ENCODE measurements around the gene COX4I2.

The COX4I2 gene

DNA sequence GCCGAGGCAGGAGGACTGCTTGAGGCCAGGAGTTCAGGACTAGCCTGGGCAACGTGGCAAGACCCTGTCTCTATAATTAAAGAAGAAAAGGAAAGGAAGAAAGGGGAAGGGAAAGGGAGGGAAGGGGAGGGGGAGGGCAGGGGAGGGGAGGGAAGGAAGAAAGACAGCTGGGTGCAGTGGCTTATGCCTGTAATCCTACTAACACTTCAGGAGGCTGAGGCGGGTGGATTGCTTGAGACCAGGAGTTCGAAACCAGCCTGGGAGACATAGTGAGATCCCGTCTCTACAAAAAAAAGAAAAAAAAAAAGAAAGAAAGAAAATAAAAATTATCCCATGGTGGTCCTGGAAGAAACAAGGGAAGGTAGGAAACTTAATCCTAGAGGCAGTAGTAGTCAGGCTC lies 51.4 kb downstream of the COX4I2 start:
- Histone ChIP-seq H3K36me3 (ENCODE audit: control insufficient read depth in 2 of 2, insufficient read depth in 1 of 2, low read length in 2 of 2) (no peaks in the 10 kb centered on the region; a peak in 1 of 3 replicates), H3K27ac (ENCODE audit: extremely low read depth, low read depth, low read length) (no peak overlapping the region), H3K4me1 (ENCODE audit: control insufficient read depth, insufficient read depth, low read length) (peaks cover 15% of the 10 kb centered on the region), H3K4me3 (ENCODE audit: low read depth, low read length) (no peak overlapping the region), H3K9me3 (ENCODE audit: control insufficient read depth, insufficient read depth, low read depth, low read length) (no peaks in the 10 kb centered on the region)
- ChIA-PET POLR2A (no interaction called here), CTCF (interaction anchor here (1.5 kb wide), 1 partner anchor 10 kb away, joined by 5 read pairs; no protein-coding TSS in a partner anchor)
- TF ChIP-seq ZNF596 (tag by site-specific recombination; IDR thresholded peaks at IDR 0.05) (no peak), ZSCAN16 (tag by site-specific recombination; IDR thresholded peaks at IDR 0.05) (no peak), ZNF558 (tag by site-specific recombination; IDR thresholded peaks at IDR 0.05) (no peak), ZNF223 (tag by site-specific recombination; IDR thresholded peaks at IDR 0.05) (no peak), ZNF549 (tag by site-specific recombination; IDR thresholded peaks at IDR 0.05) (no peak), SCRT2 (tag by site-specific recombination; IDR thresholded peaks at IDR 0.05) (no peak), ZNF169 (tag by site-specific recombination; IDR thresholded peaks at IDR 0.05) (no peak), KLF7 (tag by site-specific recombination; IDR thresholded peaks at IDR 0.05; ENCODE audit: borderline replicate concordance) (no peak), ZNF768 (tag by site-specific recombination; IDR thresholded peaks at IDR 0.05) (no peak), ZNF560 (tag by site-specific recombination; IDR thresholded peaks at IDR 0.05; ENCODE audit: borderline replicate concordance) (no peak), HOXC10 (CRISPR knock-in tag; IDR thresholded peaks at IDR 0.05) (no peak), ZFP69B (tag by site-specific recombination; IDR thresholded peaks at IDR 0.05) (no peak), ZNF416 (tag by site-specific recombination; IDR thresholded peaks at IDR 0.05) (no peak)
- TF ChIP-seq, protein P1, sequence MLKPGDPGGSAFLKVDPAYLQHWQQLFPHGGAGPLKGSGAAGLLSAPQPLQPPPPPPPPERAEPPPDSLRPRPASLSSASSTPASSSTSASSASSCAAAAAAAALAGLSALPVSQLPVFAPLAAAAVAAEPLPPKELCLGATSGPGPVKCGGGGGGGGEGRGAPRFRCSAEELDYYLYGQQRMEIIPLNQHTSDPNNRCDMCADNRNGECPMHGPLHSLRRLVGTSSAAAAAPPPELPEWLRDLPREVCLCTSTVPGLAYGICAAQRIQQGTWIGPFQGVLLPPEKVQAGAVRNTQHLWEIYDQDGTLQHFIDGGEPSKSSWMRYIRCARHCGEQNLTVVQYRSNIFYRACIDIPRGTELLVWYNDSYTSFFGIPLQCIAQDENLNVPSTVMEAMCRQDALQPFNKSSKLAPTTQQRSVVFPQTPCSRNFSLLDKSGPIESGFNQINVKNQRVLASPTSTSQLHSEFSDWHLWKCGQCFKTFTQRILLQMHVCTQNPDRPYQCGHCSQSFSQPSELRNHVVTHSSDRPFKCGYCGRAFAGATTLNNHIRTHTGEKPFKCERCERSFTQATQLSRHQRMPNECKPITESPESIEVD (tag by site-specific recombination; IDR thresholded peaks at IDR 0.05): no peak
- TF ChIP-seq, protein P2, sequence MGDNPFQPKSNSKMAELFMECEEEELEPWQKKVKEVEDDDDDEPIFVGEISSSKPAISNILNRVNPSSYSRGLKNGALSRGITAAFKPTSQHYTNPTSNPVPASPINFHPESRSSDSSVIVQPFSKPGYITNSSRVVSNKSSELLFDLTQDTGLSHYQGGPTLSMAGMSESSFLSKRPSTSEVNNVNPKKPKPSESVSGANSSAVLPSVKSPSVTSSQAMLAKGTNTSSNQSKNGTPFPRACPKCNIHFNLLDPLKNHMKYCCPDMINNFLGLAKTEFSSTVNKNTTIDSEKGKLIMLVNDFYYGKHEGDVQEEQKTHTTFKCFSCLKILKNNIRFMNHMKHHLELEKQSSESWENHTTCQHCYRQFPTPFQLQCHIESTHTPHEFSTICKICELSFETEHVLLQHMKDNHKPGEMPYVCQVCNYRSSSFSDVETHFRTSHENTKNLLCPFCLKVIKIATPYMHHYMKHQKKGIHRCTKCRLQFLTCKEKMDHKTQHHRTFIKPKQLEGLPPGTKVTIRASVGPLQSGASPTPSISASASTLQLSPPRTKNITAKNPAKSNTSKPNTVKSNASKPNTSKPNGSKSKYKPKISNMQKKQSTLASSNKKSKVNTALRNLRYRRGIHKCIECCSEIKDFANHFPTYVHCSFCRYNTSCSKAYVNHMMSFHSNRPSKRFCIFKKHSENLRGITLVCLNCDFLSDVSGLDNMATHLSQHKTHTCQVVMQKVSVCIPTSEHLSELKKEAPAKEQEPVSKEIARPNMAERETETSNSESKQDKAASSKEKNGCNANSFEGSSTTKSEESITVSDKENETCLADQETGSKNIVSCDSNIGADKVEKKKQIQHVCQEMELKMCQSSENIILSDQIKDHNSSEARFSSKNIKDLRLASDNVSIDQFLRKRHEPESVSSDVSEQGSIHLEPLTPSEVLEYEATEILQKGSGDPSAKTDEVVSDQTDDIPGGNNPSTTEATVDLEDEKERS (tag by site-specific recombination; IDR thresholded peaks at IDR 0.05): no peak
- TF ChIP-seq, protein P3, sequence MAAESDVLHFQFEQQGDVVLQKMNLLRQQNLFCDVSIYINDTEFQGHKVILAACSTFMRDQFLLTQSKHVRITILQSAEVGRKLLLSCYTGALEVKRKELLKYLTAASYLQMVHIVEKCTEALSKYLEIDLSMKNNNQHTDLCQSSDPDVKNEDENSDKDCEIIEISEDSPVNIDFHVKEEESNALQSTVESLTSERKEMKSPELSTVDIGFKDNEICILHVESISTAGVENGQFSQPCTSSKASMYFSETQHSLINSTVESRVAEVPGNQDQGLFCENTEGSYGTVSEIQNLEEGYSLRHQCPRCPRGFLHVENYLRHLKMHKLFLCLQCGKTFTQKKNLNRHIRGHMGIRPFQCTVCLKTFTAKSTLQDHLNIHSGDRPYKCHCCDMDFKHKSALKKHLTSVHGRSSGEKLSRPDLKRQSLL (tag by site-specific recombination; IDR thresholded peaks at IDR 0.05): no peak
- TF ChIP-seq, protein P4, sequence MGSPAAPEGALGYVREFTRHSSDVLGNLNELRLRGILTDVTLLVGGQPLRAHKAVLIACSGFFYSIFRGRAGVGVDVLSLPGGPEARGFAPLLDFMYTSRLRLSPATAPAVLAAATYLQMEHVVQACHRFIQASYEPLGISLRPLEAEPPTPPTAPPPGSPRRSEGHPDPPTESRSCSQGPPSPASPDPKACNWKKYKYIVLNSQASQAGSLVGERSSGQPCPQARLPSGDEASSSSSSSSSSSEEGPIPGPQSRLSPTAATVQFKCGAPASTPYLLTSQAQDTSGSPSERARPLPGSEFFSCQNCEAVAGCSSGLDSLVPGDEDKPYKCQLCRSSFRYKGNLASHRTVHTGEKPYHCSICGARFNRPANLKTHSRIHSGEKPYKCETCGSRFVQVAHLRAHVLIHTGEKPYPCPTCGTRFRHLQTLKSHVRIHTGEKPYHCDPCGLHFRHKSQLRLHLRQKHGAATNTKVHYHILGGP (tag by site-specific recombination; IDR thresholded peaks at IDR 0.05): no peak
- TF ChIP-seq, protein P5, sequence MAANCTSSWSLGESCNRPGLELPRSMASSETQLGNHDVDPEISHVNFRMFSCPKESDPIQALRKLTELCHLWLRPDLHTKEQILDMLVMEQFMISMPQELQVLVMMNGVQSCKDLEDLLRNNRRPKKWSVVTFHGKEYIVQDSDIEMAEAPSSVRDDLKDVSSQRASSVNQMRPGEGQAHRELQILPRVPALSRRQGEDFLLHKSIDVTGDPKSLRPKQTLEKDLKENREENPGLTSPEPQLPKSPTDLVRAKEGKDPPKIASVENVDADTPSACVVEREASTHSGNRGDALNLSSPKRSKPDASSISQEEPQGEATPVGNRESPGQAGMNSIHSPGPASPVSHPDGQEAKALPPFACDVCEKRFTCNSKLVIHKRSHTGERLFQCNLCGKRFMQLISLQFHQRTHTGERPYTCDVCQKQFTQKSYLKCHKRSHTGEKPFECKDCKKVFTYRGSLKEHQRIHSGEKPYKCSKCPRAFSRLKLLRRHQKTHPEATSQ (tag by site-specific recombination; IDR thresholded peaks at IDR 0.05): no peak
